ENCODE results near the gene CWH43.
"Not testable (repeated sequence)": the region's sequence is repeated elsewhere in the genome, so short reads cannot be mapped to it uniquely, and the experiment has no call there.

DNA sequence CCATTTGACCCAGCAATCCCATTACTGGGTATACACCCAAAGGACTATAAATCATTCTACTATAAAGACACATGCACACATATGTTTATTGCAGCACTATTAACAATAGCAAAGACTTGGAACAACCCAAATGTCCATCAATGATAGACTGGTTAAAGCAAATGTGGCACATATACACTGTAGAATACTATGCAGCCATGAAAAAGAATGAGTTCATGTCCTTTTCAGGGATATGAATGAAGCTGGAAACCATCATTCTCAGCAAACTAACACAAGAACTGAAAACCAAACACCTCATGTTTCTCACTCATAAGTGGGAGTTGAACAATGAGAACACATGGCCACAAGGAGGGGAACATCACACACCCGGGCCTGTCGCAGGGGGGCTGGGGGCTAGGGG, 2.1 kb upstream of the CWH43 start:
- TF ChIP-seq EP300, CTCF (IDR thresholded peaks at IDR 0.05): not testable (repeated sequence)
- TF ChIP-seq, protein P1, sequence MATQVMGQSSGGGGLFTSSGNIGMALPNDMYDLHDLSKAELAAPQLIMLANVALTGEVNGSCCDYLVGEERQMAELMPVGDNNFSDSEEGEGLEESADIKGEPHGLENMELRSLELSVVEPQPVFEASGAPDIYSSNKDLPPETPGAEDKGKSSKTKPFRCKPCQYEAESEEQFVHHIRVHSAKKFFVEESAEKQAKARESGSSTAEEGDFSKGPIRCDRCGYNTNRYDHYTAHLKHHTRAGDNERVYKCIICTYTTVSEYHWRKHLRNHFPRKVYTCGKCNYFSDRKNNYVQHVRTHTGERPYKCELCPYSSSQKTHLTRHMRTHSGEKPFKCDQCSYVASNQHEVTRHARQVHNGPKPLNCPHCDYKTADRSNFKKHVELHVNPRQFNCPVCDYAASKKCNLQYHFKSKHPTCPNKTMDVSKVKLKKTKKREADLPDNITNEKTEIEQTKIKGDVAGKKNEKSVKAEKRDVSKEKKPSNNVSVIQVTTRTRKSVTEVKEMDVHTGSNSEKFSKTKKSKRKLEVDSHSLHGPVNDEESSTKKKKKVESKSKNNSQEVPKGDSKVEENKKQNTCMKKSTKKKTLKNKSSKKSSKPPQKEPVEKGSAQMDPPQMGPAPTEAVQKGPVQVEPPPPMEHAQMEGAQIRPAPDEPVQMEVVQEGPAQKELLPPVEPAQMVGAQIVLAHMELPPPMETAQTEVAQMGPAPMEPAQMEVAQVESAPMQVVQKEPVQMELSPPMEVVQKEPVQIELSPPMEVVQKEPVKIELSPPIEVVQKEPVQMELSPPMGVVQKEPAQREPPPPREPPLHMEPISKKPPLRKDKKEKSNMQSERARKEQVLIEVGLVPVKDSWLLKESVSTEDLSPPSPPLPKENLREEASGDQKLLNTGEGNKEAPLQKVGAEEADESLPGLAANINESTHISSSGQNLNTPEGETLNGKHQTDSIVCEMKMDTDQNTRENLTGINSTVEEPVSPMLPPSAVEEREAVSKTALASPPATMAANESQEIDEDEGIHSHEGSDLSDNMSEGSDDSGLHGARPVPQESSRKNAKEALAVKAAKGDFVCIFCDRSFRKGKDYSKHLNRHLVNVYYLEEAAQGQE (IDR thresholded peaks at IDR 0.05): not testable (repeated sequence)

Measured in A549 (cell line).